Neural cell (in vitro differentiated cells): ENCODE data around the gene BZW1.

Experiments used
- EP300 ChIP-seq: fragments of 450-650 bp; conservative IDR thresholded peaks from 2 replicates; pipeline ENCODE4 v1.6.1; 2014; ENCODE audit warnings: antibody characterized with exemption, mild to moderate bottlenecking, moderate library complexity; ENCODE audit not compliant: poor library complexity, severe bottlenecking
- EZH2 ChIP-seq: fragments of 200-600, 300-800 bp; shearing (Covaris generic), sonication (generic); IDR thresholded peaks from 2 replicates; pipeline ENCODE4 v1.6.1; 2014; ENCODE audit warnings: antibody characterized with exemption, low read length, borderline replicate concordance, mild to moderate bottlenecking; ENCODE audit not compliant: insufficient read depth, poor library complexity, severe bottlenecking
- POLR2AphosphoS5 ChIP-seq: IDR thresholded peaks from 2 replicates; pipeline ENCODE4 v1.6.1; 2012
- TF ChIP-seq, protein P1 (sequence below): fragments of 450-650 bp; IDR thresholded peaks from 2 replicates; pipeline ENCODE4 v1.5.1; 2014; ENCODE audit warnings: antibody characterized with exemption, mild to moderate bottlenecking, moderate library complexity; ENCODE audit not compliant: poor library complexity, severe bottlenecking

DNA sequence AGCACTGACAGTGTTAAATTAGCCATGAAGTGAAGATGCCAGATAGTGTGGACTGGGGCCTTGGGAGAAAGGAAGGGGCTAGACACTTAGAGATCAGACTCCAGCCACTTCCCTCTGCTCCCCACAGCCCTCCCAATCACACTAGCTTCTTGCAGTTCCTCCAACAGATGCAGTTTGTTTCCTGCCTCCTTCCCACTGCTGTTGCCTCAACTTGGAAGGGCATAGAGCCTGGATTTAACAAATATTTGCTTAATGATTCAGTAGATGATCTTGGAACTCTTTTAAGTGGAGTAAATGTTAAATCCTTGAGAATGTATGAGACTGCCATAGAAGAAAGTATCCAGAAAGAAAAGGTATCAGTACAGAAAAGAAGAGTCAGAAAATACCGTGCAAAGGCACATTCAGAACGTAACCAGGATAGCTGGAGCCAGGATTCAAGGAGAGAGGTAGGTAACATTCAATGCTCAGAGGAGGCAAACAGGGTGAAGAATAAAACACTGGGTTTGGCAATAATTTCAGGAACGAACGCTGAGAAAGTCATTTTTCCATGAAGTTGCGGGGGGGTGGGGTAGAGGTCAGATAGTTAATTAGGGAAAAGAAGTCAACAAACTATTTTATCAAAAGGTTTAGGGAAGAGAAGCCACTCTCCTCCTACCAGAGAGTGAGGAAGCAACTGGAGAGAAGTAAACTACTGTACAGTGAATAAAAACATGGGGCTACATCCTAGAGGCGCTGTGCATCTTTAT, 1.3 kb upstream of the BZW1 start:
- TF ChIP-seq EP300 (no peak), EZH2 (no peak), POLR2AphosphoS5 (no peak)
- TF ChIP-seq, protein P1, sequence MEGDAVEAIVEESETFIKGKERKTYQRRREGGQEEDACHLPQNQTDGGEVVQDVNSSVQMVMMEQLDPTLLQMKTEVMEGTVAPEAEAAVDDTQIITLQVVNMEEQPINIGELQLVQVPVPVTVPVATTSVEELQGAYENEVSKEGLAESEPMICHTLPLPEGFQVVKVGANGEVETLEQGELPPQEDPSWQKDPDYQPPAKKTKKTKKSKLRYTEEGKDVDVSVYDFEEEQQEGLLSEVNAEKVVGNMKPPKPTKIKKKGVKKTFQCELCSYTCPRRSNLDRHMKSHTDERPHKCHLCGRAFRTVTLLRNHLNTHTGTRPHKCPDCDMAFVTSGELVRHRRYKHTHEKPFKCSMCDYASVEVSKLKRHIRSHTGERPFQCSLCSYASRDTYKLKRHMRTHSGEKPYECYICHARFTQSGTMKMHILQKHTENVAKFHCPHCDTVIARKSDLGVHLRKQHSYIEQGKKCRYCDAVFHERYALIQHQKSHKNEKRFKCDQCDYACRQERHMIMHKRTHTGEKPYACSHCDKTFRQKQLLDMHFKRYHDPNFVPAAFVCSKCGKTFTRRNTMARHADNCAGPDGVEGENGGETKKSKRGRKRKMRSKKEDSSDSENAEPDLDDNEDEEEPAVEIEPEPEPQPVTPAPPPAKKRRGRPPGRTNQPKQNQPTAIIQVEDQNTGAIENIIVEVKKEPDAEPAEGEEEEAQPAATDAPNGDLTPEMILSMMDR = no peak
